Measurements from ENCODE around the gene PCDH15.

The PCDH15 gene

DNA sequence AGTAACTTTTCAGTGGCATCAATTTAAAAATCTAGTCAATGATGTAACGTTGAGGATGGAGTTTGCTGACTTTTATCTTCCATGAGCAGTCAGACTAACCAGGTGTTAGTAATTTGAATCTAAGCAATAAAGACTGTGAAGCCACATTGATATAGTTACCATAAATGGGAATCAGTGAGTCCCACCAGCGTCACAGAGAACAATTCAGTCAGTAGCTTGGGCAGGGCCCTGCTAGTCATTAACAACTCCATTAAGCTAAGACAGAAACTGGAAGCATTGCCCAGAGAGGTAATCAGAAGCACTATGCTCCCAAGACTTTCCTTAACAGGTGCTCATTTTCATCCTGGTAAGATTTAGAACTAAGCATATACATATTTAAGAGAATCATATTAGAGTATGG, 315.1 kb downstream of the PCDH15 start:
- CTCF ChIA-PET = no interaction called here
- DNase-seq (ENCODE audit: extremely low spot score) = no peak
- no peak for TF ChIP-seq BHLHE40 (IDR thresholded peaks at IDR 0.05; ENCODE audit: borderline replicate concordance)
- no peak for TF ChIP-seq ZNF384 (IDR thresholded peaks at IDR 0.05)
- POLR2A ChIA-PET = no interaction called here

- no peak for TF ChIP-seq L3MBTL2 (conservative IDR thresholded peaks at IDR 0.05)
- no peak for TF ChIP-seq HDGF (IDR thresholded peaks at IDR 0.05; ENCODE audit: borderline replicate concordance)
- TF ChIP-seq, protein P1, sequence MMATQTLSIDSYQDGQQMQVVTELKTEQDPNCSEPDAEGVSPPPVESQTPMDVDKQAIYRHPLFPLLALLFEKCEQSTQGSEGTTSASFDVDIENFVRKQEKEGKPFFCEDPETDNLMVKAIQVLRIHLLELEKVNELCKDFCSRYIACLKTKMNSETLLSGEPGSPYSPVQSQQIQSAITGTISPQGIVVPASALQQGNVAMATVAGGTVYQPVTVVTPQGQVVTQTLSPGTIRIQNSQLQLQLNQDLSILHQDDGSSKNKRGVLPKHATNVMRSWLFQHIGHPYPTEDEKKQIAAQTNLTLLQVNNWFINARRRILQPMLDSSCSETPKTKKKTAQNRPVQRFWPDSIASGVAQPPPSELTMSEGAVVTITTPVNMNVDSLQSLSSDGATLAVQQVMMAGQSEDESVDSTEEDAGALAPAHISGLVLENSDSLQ (IDR thresholded peaks at IDR 0.05) = no peak
- no peak for TF ChIP-seq ARNT (IDR thresholded peaks at IDR 0.05)
- TF ChIP-seq SP1 (IDR thresholded peaks at IDR 0.05) = no peak
- TF ChIP-seq NFRKB (IDR thresholded peaks at IDR 0.05) = no peak
- TF ChIP-seq FOXK2 (IDR thresholded peaks at IDR 0.05) = no peak
- no peak for TF ChIP-seq BHLHE40 (IDR thresholded peaks at IDR 0.05; ENCODE audit: borderline replicate concordance)
- no peak for TF ChIP-seq FOXA1 (IDR thresholded peaks at IDR 0.05)
- TF ChIP-seq LEF1 (IDR thresholded peaks at IDR 0.05; ENCODE audit: borderline replicate concordance) = no peak
- POLR2A ChIA-PET = no interaction called here
Measured at GRCh38 chr10:54484186-54484585, 316.8 kb downstream of the PCDH15 start.

DNA sequence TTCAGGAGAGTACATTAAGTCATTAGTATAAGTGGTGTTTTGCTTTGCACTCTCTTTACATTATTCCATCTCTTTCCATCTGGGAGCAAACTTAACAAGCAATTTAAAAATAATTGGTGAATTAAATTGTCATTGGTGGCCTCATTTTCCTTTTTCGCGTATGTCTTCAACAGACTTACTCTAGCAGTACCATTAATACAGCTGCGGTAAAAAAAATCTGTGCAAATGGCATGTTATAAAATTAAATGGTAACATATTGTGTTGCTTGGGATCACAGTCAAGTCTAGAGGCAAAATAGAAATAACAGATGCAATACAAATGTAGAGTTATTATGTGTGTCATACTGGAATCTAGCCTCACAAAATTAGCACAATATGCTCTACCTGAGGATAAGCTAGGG, 322.4 kb downstream of the PCDH15 start:
- CTCF ChIA-PET = no interaction called here
- no peak for TF ChIP-seq ZNF384 (IDR thresholded peaks at IDR 0.05)
- no peak for TF ChIP-seq BHLHE40 (IDR thresholded peaks at IDR 0.05; ENCODE audit: borderline replicate concordance)
- TF ChIP-seq ARNT (IDR thresholded peaks at IDR 0.05) = no peak
- TF ChIP-seq ELF4 (IDR thresholded peaks at IDR 0.05) = no peak
- no peak for TF ChIP-seq TARDBP (IDR thresholded peaks at IDR 0.05)
- TF ChIP-seq, protein P1 (IDR thresholded peaks at IDR 0.05) = no peak
- TF ChIP-seq LEF1 (IDR thresholded peaks at IDR 0.05; ENCODE audit: borderline replicate concordance) = no peak
- no peak for TF ChIP-seq CTBP1 (IDR thresholded peaks at IDR 0.05; ENCODE audit: borderline replicate concordance)
- TF ChIP-seq FOXM1 (IDR thresholded peaks at IDR 0.05; ENCODE audit: borderline replicate concordance) = no peak
- TF ChIP-seq NFRKB (IDR thresholded peaks at IDR 0.05) = no peak
- TF ChIP-seq SUZ12 (IDR thresholded peaks at IDR 0.05) = no peak
- TF ChIP-seq FOXA1 (IDR thresholded peaks at IDR 0.05) = no peak
- TF ChIP-seq L3MBTL2 (conservative IDR thresholded peaks at IDR 0.05) = no peak
- no peak for TF ChIP-seq SP1 (IDR thresholded peaks at IDR 0.05)
- TF ChIP-seq FOXK2 (IDR thresholded peaks at IDR 0.05) = no peak
- no peak for TF ChIP-seq HDGF (IDR thresholded peaks at IDR 0.05; ENCODE audit: borderline replicate concordance)
- no peak for DNase-seq (ENCODE audit: extremely low spot score)
- POLR2A ChIA-PET = no interaction called here

More at GRCh38 chr10:54484186-54484585, 316.8 kb downstream of the PCDH15 start:
- CTCF ChIA-PET = interaction anchor here (0.7 kb wide), 1 partner anchor 637 kb away, joined by 3 read pairs; no protein-coding TSS in a partner anchor
- DNase-seq (ENCODE audit: extremely low spot score) = no peak

- DNase-seq (ENCODE audit: extremely low spot score) = no peak
- POLR2A ChIA-PET = no interaction called here
- CTCF ChIA-PET = no interaction called here
- no peak for TF ChIP-seq CTBP1 (IDR thresholded peaks at IDR 0.05; ENCODE audit: borderline replicate concordance)
- TF ChIP-seq NFRKB (IDR thresholded peaks at IDR 0.05) = no peak
Measured at GRCh38 chr10:54477738-54478137, 323.3 kb downstream of the PCDH15 start.

DNA sequence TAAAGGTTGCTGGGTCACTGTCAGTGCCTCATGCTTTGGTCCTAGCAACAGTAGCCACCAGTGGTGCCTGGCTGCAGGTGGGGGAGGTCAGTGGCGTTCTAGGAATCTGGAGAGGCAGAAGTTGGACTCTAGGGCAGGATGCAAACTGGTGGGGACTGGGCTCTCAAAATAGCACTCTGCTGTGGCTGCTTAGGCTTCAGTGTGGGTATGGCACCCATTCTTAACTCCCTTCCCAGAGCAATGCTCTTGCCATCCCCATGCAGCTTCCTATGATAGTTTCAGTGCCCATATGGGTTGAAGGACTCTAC, 330.8 kb downstream of the PCDH15 start:
- TF ChIP-seq, protein P1 (IDR thresholded peaks at IDR 0.05) = no peak
- TF ChIP-seq FOXK2 (IDR thresholded peaks at IDR 0.05) (no peak), FOXM1 (IDR thresholded peaks at IDR 0.05; ENCODE audit: borderline replicate concordance) (no peak), LEF1 (IDR thresholded peaks at IDR 0.05; ENCODE audit: borderline replicate concordance) (no peak), ARNT (IDR thresholded peaks at IDR 0.05) (no peak), HDGF (IDR thresholded peaks at IDR 0.05; ENCODE audit: borderline replicate concordance) (no peak)

GRCh38 chr10:54469587-54470323, 331.3 kb downstream of the PCDH15 start:
- CTCF ChIA-PET = no interaction called here

More for the DNA sequence above, 330.8 kb downstream of the PCDH15 start:
- no peak for DNase-seq (ENCODE audit: extremely low spot score)
- ChIA-PET POLR2A (no interaction called here), CTCF (no interaction called here)

More at GRCh38 chr10:54469587-54470323, 331.3 kb downstream of the PCDH15 start:
- TF ChIP-seq FOXK2 (IDR thresholded peaks at IDR 0.05) (no peak), FOXA1 (IDR thresholded peaks at IDR 0.05) (no peak), L3MBTL2 (conservative IDR thresholded peaks at IDR 0.05) (no peak), TARDBP (IDR thresholded peaks at IDR 0.05) (no peak), SUZ12 (IDR thresholded peaks at IDR 0.05) (no peak), BHLHE40 (IDR thresholded peaks at IDR 0.05; ENCODE audit: borderline replicate concordance) (no peak), FOXM1 (IDR thresholded peaks at IDR 0.05; ENCODE audit: borderline replicate concordance) (no peak), SP1 (IDR thresholded peaks at IDR 0.05) (no peak), HDGF (IDR thresholded peaks at IDR 0.05; ENCODE audit: borderline replicate concordance) (no peak), NFRKB (IDR thresholded peaks at IDR 0.05) (no peak), ZNF384 (IDR thresholded peaks at IDR 0.05) (no peak), ARNT (IDR thresholded peaks at IDR 0.05) (no peak)
- TF ChIP-seq, protein P1 (IDR thresholded peaks at IDR 0.05) = no peak
- no peak for DNase-seq (ENCODE audit: extremely low spot score)
- POLR2A ChIA-PET = no interaction called here

Data from HEK293T (cell line).